ENCODE results near the gene TNS1.

- TF ChIP-seq POLR2A (IDR thresholded peaks at IDR 0.05) (peak in 1 of 2 donors; percentile 55), CTCF (IDR thresholded peaks at IDR 0.05) (peak in 5 of 6 experiments; percentile 20 to 65 (median 41))
Observed at GRCh38 chr2:217922101-217923006, 80.4 kb downstream of the TNS1 start.

Data from thyroid gland (tissue), 4 donors.